GM21381 (cell line): ENCODE measurements around the gene CALCOCO1.

Experiments
- ATAC-seq: cut with Tn5 transposase; IDR thresholded peaks from one replicate; pipeline ENCODE4 v1.9.1; 2021; ENCODE audit warnings: mild to moderate bottlenecking, moderate library complexity; ENCODE audit not compliant: unreplicated experiment

Gene CALCOCO1

GRCh38 chr12:53670308-53670707, 56.9 kb downstream of the CALCOCO1 start:
- ATAC-seq: no peak

- ATAC-seq: no peak
These were observed 60.2 kb downstream of the CALCOCO1 start for GRCh38 chr12:53667080-53667479.

- no peak for ATAC-seq
These were observed 62.3 kb downstream of the CALCOCO1 start for GRCh38 chr12:53664936-53665335.

GRCh38 chr12:53664191-53664590, 63.1 kb downstream of the CALCOCO1 start:
- no peak for ATAC-seq

DNA sequence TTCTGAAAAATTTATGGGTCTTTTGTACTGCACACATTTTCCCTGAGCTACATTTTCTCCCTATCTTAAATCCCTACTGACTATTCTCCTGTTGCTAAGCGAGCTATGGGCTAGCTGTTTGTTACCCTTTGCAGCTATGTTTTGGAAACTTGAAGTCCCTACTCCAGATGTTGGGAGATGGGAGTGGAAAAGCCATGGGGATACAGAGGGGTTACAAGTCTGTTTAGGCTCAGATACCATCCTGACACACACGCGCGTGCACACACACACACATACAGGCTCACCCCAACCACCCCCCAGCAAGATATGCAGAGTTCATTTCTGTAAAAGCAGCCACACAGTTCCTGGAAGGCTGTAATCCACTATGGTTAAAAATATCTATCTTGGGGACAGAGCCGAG, 67.2 kb downstream of the CALCOCO1 start:
- ATAC-seq: no peak

DNA sequence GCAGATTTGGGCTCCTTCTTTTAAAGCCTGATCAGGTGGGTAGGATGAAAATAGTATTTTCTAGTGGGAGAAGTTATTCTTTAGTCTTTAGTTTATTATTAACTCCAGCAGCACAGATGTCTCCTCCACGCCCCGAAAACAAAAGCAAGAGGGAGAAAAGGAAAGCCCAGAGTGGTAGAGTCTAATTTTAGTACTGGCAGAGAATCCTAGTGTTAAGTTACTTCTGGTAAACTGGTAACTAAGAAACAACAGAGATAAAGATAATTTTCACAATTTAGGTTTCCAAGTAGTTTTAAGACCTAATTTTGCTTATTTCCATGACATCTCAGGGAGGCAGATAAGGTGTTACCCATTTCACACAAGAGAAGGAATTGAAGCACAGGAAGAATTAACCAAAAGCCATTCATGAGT, 67.7 kb downstream of the CALCOCO1 start:
- no peak for ATAC-seq

DNA sequence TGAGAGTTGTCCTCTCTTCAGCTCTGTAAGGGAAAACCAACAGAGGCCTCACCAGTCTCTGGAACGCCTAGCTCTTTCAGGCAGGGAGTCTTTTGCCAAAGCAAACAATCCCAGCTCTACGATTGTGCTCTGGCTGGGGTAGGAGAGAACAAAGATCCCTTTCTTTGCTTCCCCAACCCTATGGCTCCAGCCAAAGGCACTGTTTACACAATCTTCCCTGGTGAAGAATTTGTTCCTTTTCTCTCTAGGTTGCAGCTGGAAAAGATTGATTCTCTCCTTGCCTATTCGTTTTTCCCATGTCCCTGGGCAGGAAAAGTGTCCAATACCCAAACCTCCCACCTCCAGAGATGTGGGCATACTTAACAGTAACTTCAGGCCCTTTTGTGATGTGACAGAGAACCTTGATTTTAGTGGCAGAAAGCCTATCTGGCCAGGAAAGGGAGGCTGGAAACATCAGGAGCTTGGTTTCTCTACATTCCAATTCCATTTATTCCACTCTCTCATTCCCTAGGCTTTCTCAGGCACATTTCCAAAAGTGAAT, 68.2 kb downstream of the CALCOCO1 start:
- ATAC-seq: no peak
